Uterus (tissue), 4 donors: Measurements from ENCODE around the gene BLTP1. TPM values are rescaled to one million over a fixed set of nuclear protein-coding genes. Genes with fewer than 3 reads are reported as not detected.

Source experiments
- DNase-seq, 2 donors: peaks; one replicate each; pipeline ENCODE4 v3.0.0-alpha.2; 2019 to 2020
- H3K27ac ChIP-seq, 2 donors: fragments of 200-600 bp; sonication (generic); 1 replicate in 1 of 2; 2 replicates in 1 of 2; pipeline ENCODE4 v1.5.1; 2016 to 2018
- H3K27me3 ChIP-seq, 2 donors: fragments of 200-600 bp; sonication (generic); one replicate each; pipeline ENCODE4 v1.5.1; 2018 to 2019; ENCODE audit warnings: control low read depth in 1 of 2
- H3K36me3 ChIP-seq, 2 donors: fragments of 200-600 bp; sonication (generic); one replicate each; pipeline ENCODE4 v1.5.1; 2019; ENCODE audit warnings: control low read depth in 1 of 2
- H3K4me1 ChIP-seq, 2 donors: fragments of 200-600 bp; sonication (generic); one replicate each; pipeline ENCODE4 v1.5.1; 2018 to 2019; ENCODE audit warnings: control low read depth in 1 of 2
- H3K4me3 ChIP-seq, 2 donors: fragments of 200-600 bp; sonication (generic); 1 replicate in 1 of 2; 2 replicates in 1 of 2; pipeline ENCODE4 v1.5.1; 2018 to 2019; ENCODE audit warnings: mild to moderate bottlenecking in 1 of 2
- H3K9me3 ChIP-seq, 2 donors: fragments of 200-600 bp; sonication (generic); one replicate each; pipeline ENCODE4 v1.5.1; 2019; ENCODE audit warnings: control low read depth in 1 of 2
- POLR2A ChIP-seq, 2 donors: fragments of 450-650 bp; IDR thresholded peaks; one replicate each; pipeline ENCODE4 v1.6.1; 2016; ENCODE audit warnings: antibody characterized with exemption in 2 of 2, mild to moderate bottlenecking in 1 of 2, moderate library complexity in 1 of 2
- intact Hi-C: fragments of 100-400 bp; cut with DNase I; formaldehyde crosslinking; loops from one replicate; pipeline ENCODE4 v1.15.1; 2023; ENCODE audit warnings: low total_unique reads
- total RNA-seq, 4 donors: library from RNA; depleted of rRNA in 3 of 4; stranded (reverse); fragments of >200 nt in 3 of 4; gene quantifications; one replicate each; pipeline versions ENCODE4 v1.1.0 to v1.2.4, GENCODE V29; 2014 to 2023
- TF ChIP-seq, protein P1 (sequence below), 4 experiments: fragments of 200-600 bp in 2 of 4; fragments of 450-650 bp in 2 of 4; sonication (generic) in 2 of 4; IDR thresholded peaks; one replicate each; pipeline ENCODE4 v1.5.1; 2016 to 2019; ENCODE audit warnings: antibody characterized with exemption in 4 of 4, mild to moderate bottlenecking in 2 of 4, moderate library complexity in 1 of 4
- donor health status: DM: yes; HTN: yes; CAD: no.

Gene BLTP1
- total RNA-seq, 4 donors from 2014 or later = 60.9 to 186 (median 98.6) TPM

DNA sequence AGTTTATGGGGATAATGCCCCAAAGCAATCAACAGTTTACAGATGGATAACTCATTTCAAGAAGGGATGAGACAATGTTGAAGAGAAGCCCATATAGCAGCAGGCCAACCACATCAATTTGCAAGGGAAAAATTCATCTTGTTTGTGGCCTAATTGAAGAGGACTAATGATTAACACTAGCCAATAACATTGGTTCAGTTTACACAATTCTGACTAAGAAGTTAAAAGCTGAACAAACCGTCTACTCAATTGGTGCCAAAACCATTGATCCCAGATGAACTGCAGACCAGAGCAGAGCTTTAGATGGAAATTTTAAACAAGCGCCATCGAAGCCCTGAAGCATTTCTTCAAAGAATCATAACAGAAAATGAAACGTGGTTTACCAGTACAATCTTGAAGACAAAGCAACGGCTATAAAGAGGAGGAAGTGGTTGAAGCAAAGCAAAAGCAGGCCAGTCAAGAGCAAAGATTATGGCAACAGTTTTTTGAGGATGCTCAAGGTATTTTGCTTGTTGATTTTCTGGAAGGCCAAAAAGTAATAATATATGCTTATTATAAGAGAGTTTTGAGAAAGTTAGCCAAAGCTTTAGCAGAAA is 20.5 kb upstream of the BLTP1 start:
- intact Hi-C loops = no loop called here
- Histone ChIP-seq H3K27ac (no peak overlapping the region), H3K4me1 (no peaks in the 10 kb centered on the region), H3K27me3 (no peaks in the 10 kb centered on the region), H3K4me3 (no peak overlapping the region), H3K9me3 (no peaks in the 10 kb centered on the region), H3K36me3 (no peaks in the 10 kb centered on the region)
- TF ChIP-seq, protein P1, sequence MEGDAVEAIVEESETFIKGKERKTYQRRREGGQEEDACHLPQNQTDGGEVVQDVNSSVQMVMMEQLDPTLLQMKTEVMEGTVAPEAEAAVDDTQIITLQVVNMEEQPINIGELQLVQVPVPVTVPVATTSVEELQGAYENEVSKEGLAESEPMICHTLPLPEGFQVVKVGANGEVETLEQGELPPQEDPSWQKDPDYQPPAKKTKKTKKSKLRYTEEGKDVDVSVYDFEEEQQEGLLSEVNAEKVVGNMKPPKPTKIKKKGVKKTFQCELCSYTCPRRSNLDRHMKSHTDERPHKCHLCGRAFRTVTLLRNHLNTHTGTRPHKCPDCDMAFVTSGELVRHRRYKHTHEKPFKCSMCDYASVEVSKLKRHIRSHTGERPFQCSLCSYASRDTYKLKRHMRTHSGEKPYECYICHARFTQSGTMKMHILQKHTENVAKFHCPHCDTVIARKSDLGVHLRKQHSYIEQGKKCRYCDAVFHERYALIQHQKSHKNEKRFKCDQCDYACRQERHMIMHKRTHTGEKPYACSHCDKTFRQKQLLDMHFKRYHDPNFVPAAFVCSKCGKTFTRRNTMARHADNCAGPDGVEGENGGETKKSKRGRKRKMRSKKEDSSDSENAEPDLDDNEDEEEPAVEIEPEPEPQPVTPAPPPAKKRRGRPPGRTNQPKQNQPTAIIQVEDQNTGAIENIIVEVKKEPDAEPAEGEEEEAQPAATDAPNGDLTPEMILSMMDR (IDR thresholded peaks at IDR 0.05) = no peak
- TF ChIP-seq POLR2A (IDR thresholded peaks at IDR 0.05) = no peak
- no peak for DNase-seq

DNA sequence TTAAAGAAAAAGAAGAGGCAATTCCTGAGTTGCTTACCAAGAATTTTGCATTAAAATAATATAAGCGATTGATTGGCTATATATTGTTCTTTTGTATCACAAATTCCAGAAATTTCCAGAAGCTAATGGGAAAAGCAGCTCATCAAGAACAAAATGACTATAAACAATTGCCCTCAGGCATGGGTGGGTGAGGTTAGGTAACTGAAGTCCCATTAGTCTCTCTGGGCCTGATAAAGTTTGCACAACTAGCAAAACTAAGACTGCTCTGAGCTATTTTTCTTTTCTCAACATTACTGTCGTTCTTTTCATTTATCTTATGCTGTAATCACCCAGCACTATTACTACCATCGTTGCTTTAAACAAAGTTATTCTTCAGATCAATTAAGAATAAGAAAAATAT is 19.2 kb upstream of the BLTP1 start:
- H3K9me3 ChIP-seq = no peaks in the 10 kb centered on the region
- intact Hi-C loops = no loop called here
- no peaks in the 10 kb centered on the region for H3K4me1 ChIP-seq
- no peak overlapping the region for H3K27ac ChIP-seq
- H3K4me3 ChIP-seq = no peak overlapping the region
- no peak for DNase-seq
- no peak for TF ChIP-seq POLR2A (IDR thresholded peaks at IDR 0.05)
- TF ChIP-seq, protein P1 (IDR thresholded peaks at IDR 0.05) = no peak
- H3K36me3 ChIP-seq = no peaks in the 10 kb centered on the region
- no peaks in the 10 kb centered on the region for H3K27me3 ChIP-seq

DNA sequence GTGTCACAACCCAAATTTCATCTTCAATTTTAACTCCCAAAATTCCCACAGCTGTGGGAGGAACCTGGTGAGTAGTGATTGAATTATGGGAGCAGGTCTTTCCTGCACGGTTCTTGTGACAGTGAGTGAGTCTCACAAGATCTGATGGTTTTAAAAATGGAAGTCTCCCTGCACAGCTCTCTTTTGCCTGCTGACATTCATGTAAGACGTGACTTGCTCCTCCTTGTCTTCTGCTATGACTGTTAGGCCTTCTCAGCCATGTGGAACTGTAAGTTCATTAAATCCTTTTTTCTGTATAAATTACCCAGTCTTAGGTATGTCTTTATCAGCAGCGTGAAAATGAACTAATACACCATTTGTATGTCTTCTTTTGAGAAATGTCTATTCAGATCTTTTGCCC is 13.0 kb upstream of the BLTP1 start:
- TF ChIP-seq POLR2A (IDR thresholded peaks at IDR 0.05) = no peak
- TF ChIP-seq, protein P1 (IDR thresholded peaks at IDR 0.05) = no peak
- Histone ChIP-seq H3K9me3 (no peaks in the 10 kb centered on the region), H3K27ac (no peak overlapping the region), H3K27me3 (no peaks in the 10 kb centered on the region), H3K4me1 (no peaks in the 10 kb centered on the region), H3K4me3 (no peak overlapping the region), H3K36me3 (no peaks in the 10 kb centered on the region)
- no peak for DNase-seq
- intact Hi-C loops = no loop called here

DNA sequence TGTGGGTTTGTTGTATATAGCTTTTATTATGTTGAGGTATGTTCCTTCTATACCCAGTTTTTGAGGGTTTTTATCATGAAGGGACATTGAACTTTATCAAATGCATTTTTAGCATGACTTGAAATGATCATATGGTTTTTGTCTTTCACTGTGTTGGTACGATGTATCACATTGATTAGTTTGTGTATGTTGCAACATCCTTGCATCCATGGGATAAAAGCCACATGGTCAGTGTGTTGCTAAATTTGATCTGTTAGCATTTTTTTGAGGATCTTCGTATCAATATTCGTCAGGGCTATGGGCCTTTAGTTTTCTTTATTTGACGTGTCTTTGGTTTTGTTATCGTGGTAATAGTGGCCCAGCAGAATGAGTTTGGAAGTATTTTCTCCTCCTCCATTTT is 11.3 kb upstream of the BLTP1 start:
- intact Hi-C loops = no loop called here
- Histone ChIP-seq H3K4me1 (no peaks in the 10 kb centered on the region), H3K27ac (no peak overlapping the region), H3K36me3 (no peaks in the 10 kb centered on the region), H3K9me3 (no peaks in the 10 kb centered on the region), H3K27me3 (no peaks in the 10 kb centered on the region), H3K4me3 (no peak overlapping the region)
- DNase-seq = no peak
- TF ChIP-seq POLR2A (IDR thresholded peaks at IDR 0.05) = no peak
- TF ChIP-seq, protein P1 (IDR thresholded peaks at IDR 0.05) = no peak

DNA sequence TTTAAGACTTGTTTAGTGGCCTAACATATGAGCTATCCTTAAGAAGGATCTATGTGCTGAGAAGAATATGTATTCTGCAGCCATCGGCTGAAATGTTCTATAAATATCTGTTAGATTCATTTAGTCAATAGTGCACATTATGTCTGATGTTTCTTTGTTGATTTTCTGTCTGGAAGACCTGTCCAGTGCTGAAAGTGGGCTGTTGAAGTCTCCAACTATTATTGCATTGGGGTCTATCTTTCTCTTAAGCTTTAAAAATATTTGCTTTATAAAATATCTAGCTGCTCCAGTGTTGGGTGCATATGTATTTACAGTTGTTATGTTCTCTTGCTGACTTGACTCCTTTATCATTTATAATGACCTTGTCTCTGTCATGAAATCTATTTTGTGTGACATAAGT is 9.4 kb upstream of the BLTP1 start:
- no peak for TF ChIP-seq POLR2A (IDR thresholded peaks at IDR 0.05)
- TF ChIP-seq, protein P1 (IDR thresholded peaks at IDR 0.05) = no peak
- intact Hi-C loops = no loop called here
- H3K4me1 ChIP-seq = no peaks in the 10 kb centered on the region
- no peaks in the 10 kb centered on the region for H3K27me3 ChIP-seq
- no peaks in the 10 kb centered on the region for H3K9me3 ChIP-seq
- no peak for DNase-seq
- H3K4me3 ChIP-seq = no peak overlapping the region
- no peaks in the 10 kb centered on the region for H3K36me3 ChIP-seq
- H3K27ac ChIP-seq = no peak overlapping the region
